Hematopoietic multipotent progenitor cell treated with erythropoietin and hydrocortisone succinate and interleukin-3 and kit ligand, for 15 days (in vitro differentiated cells): ENCODE data around the gene CERK.

Experiments used
- DNase-seq: peaks from one replicate; pipeline ENCODE4 v3.0.0-alpha.2; 2015; ENCODE audit warnings: low spot score

Gene CERK

DNA sequence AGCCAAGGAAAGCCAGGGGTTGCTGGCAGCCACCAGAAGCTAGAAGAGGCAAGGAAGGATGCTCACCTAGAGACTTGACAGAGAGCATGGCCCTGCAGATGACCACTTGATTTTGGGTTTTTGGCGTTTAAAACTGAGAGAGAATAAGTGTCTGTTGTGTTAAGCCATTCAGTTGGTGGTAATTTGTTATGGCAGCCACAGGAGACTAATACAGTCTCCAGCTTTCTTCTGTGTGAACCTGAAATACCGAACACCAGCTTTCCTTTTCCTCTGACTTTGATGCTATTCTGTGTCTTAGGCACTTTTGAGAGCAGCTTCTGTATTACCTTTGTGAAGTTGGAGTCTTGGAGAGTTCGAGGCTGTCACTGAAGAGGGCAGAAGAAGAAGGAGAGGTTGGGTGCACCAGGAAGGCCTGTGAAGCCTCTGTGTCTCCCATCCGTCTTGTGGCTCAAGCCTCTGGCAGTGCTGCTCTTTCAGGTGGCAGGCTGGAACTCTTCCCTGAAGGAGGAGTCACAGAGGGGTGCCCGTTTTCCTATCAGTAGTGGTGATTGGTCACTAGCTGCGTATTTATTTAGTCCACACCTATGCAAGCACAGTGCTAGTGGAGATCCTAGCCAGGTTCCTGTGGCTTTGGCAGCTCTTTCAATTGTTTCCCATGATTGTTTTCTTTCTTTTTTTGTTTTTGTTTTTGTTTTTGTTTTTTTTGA, 26.9 kb upstream of the CERK start:
- DNase-seq = no peak

- DNase-seq = no peak
These were observed 26.2 kb upstream of the CERK start for GRCh38 chr22:46764140-46764680.

GRCh38 chr22:46763051-46763705, 25.1 kb upstream of the CERK start:
- peak; percentile 12 for DNase-seq

DNA sequence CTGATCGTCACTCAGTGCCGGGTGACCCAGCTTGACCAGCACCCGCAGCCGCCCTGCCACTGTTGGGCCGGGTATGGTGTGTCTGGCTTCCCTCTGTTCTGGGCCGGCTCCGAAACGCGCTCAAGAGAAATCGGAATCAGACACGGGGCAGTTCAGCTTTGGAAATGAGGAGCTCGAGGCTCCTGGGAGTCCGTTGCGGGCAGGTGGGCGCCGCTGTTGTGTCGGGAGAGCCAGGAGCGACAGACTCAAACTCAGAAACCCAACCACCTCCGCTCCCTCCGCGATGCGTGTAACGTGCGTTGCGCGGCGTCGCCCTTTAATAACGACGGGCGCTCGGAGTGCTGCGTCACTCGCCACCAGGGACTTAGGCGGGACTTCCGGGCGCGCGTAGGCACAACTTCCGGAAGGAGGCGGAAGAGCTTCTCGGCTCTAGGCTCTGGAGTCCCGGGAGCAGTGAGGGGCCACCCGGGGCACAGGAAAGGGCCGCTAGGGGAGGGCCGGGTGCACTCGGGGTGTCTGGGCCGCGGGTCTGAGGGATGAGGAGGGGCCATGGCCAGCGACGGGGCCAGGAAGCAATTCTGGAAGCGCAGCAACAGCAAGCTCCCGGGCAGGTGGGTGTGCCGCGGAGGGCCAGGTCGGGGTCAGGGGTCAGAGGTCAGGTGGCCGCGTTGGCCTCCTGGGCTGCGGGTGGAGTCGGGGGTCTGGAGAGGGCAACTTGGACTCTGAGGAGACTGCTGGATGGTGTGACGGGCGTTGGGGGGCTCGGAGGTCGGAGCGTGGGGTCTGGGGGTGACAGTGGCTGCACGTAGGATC, 24.4 kb upstream of the CERK start, which contains the start of gene TBC1D22A:
Gene TBC1D22A (plus strand): TSS at position 413 of the 813 bp plus-strand sequence. CDS start 137 bp downstream, at position 550.
- DNase-seq = peak; percentile 95

GRCh38 chr22:46761539-46762237, 23.6 kb upstream of the CERK start:
- no peak for DNase-seq

DNA sequence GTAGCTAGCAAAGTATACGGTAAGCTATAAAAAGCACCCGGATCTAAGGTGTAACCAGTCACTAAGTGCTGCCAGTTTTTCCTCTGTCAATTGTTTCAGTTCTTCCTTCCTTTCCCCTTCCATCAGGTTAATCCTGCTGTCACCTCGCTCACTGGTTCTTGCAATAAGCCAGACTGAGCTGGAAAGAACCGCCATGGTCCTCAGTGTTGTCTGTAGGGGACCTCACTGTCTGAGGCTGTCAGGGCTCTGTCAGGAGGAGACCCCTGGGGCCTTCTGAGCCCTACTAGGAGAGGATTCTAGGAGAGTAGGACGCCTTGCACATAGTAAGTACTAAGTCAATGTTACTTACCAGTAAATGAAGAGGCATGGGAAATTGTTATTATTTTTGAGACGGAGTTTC, 23.0 kb upstream of the CERK start:
- DNase-seq = no peak

DNA sequence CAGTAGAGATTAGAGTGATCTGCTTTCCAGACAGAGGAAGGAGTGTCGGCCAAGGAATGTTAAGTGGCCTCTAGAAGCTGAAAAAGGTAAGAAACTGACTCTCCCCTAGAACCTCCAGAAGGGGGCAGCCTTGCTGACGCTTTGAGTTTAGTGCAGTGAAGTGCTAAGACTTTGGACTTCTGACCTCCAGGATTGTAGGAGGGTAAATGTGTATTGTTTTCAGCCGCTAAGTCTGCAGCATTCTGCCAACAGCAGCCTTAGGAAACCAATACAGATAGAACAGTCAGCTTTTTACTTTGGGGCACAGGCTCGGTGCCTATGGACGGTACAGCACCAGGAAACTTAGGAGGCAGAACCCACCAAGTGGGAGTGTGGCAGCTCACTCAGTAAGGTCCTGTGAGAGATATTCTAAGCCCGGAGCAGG, 20.8 kb upstream of the CERK start:
- peak; percentile 51 for DNase-seq

DNA sequence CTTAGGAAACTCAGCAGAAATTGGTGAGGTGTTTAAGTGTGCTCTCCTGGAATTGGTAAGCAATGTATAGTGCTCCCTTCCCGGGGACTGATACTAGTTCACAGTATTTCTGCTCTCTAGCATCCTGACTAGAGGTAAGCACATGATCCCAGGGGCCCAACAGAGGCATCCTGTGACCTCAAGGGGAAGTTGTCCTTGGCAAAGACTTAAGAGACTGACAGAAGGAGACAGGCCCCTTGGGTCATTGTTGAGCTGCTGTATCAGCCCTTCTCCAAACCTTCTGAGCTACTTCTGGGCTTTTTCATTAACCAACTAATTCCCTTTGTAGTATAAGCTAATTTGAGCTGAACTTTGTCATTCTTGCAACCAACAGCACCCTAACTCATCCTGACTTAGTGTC, 20.1 kb upstream of the CERK start:
- DNase-seq = no peak

- no peak for DNase-seq
These were observed 19.1 kb upstream of the CERK start for GRCh38 chr22:46757104-46757503.

DNA sequence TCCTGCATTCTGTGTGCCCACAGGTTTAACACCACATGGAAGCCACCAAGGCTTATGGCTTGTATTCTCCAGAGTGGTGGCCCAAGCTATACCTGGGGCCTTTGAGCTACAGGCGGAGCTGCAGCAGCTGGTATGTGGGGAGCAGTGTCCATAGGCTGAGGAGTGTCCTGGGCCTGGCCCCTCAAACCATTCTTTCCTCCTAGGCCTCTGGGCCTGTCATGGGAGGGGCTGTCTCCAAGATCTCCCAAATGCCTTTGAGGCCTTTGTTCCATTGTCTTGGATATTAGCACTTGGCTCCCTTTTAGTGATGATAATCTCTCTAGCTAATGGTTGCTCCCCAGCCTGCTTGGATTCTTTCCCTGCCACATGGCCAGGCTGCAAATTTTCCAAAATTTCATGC, 18.0 kb upstream of the CERK start:
- DNase-seq = no peak

DNA sequence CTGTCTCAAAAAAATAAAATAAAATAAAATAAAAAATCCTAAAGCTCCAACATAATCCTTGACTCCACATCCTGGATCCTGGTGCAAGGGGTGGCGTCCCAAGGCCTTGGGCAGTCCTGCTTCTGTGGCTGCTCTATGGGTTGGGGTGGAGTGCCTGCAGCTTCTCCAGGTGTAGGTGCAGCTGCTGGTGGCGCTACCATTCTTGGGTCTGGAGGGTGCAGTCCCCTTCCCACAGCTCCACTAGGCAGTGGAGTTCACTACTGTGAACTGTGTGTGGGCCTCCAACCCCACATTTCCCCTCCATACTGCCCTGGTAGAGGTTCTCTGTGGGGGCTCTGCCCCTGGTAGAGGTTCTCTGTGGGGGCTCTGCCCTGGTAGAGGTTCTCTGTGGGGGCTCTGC, 17.5 kb upstream of the CERK start:
- no peak for DNase-seq

GRCh38 chr22:46754826-46755225, 16.8 kb upstream of the CERK start:
- no peak for DNase-seq

GRCh38 chr22:46754110-46754799, 16.2 kb upstream of the CERK start:
- peak; percentile 75 for DNase-seq

- DNase-seq = no peak
These were observed 15.7 kb upstream of the CERK start for GRCh38 chr22:46753761-46754109.

- DNase-seq = no peak
These were observed 15.3 kb upstream of the CERK start for GRCh38 chr22:46753360-46753759.

GRCh38 chr22:46752988-46753310, 14.9 kb upstream of the CERK start:
- DNase-seq = no peak

GRCh38 chr22:46752286-46752987, 14.4 kb upstream of the CERK start:
- DNase-seq = no peak

- no peak for DNase-seq
These were observed 12.9 kb upstream of the CERK start for GRCh38 chr22:46750863-46751443.

- no peak for DNase-seq
These were observed 12.4 kb upstream of the CERK start for GRCh38 chr22:46750530-46750800.

- no peak for DNase-seq
These were observed 11.9 kb upstream of the CERK start for GRCh38 chr22:46749682-46750529.
